B cell (primary cell): ENCODE data around the gene RBM20. TPM values are rescaled to one million over a fixed set of nuclear protein-coding genes. Genes with fewer than 3 reads are reported as not detected.

Experiments used
- ATAC-seq: fragments of 200-7000 bp; cut with Tn5 transposase; one replicate; pipeline ENCODE4 v1.10.0; 2021; ENCODE audit warnings: low read depth, mild to moderate bottlenecking, moderate number of reproducible peaks, moderate library complexity
- CTCF ChIA-PET: fragments of 350-600 bp; sonication (Branson Sonifier 250); formaldehyde crosslinking; loops from one replicate; lab custom pipeline; 2021; ENCODE audit warnings: antibody characterized with exemption, inconsistent platforms; lab: Charles Lee
- POLR2A ChIA-PET: fragments of 350-600 bp; sonication (Branson Sonifier 250); formaldehyde crosslinking; loops from one replicate; lab custom pipeline; 2021; ENCODE audit warnings: antibody characterized with exemption; lab: Charles Lee
- DNase-seq: peaks from one replicate; pipeline ENCODE4 v3.0.0; 2013
- H2AFZ ChIP-seq: 2 replicates; pipeline ENCODE4 v1.6.1; 2012; ENCODE audit warnings: mild to moderate bottlenecking, low read depth, low read length; ENCODE audit not compliant: insufficient read depth, poor library complexity, severe bottlenecking
- H3K27ac ChIP-seq, 2 donors: 1 replicate in 1 of 2; 2 replicates in 1 of 2; pipeline ENCODE4 v1.5.1; 2012 to 2013; ENCODE audit warnings: low read length in 2 of 2, mild to moderate bottlenecking in 2 of 2, moderate library complexity in 1 of 2
- H3K27me3 ChIP-seq, 4 experiments: fragments of 200-600 bp in 1 of 4; sonication (generic) in 1 of 4; replicated peaks in 1 of 4; 1 replicate in 2 of 4; 2 replicates in 2 of 4; pipeline versions ENCODE4 v1.6.1 to v1.7.0; 2013 to 2016; ENCODE audit warnings: low read length in 3 of 4, mild to moderate bottlenecking in 2 of 4, mixed read lengths in 1 of 4, moderate library complexity in 1 of 4; ENCODE audit not compliant: insufficient read depth in 4 of 4, control insufficient read depth in 3 of 4; ENCODE audit errors: control extremely low read depth in 1 of 4
- H3K36me3 ChIP-seq, 2 experiments: replicated peaks in 1 of 2; 1 replicate in 1 of 2; 2 replicates in 1 of 2; pipeline versions ENCODE4 v1.6.1 to v1.7.1; 2013; ENCODE audit warnings: low read length in 1 of 2; ENCODE audit not compliant: insufficient read depth in 2 of 2, control insufficient read depth in 1 of 2; ENCODE audit errors: control extremely low read depth in 1 of 2, extremely low read depth in 1 of 2
- H3K4me1 ChIP-seq, 2 donors: fragments of 200-600 bp in 1 of 2; sonication (generic) in 1 of 2; 1 replicate in 1 of 2; 2 replicates in 1 of 2; pipeline versions ENCODE4 v1.5.1 to v1.6.1; 2013 to 2017; ENCODE audit warnings: low read length in 2 of 2; ENCODE audit not compliant: control insufficient read depth in 2 of 2, insufficient read depth in 2 of 2
- H3K4me2 ChIP-seq: replicated peaks from 2 replicates; pipeline ENCODE3; 2012; ENCODE audit warnings: mild to moderate bottlenecking, low read depth, low read length; ENCODE audit not compliant: poor library complexity, severe bottlenecking
- H3K4me3 ChIP-seq, 5 experiments: fragments of 200-600 bp in 1 of 5; sonication (generic) in 1 of 5; 1 replicate in 3 of 5; 2 replicates in 2 of 5; pipeline versions ENCODE4 v1.5.1 to v1.7.0; 2011 to 2016; ENCODE audit warnings: low read length in 4 of 5, mild to moderate bottlenecking in 4 of 5, low read depth in 2 of 5, control low read depth in 1 of 5, moderate library complexity in 1 of 5; ENCODE audit not compliant: insufficient read depth in 1 of 5; ENCODE audit errors: control extremely low read depth in 1 of 5, extremely low read depth in 1 of 5
- H3K79me2 ChIP-seq: fragments of 200-600 bp; sonication (generic); one replicate; pipeline ENCODE4 v1.6.0; 2016; ENCODE audit warnings: low read length; ENCODE audit not compliant: control insufficient read depth, insufficient read depth
- H3K9ac ChIP-seq: fragments of 200-600 bp; sonication (generic); 2 replicates; pipeline ENCODE4 v1.6.1; 2017; ENCODE audit warnings: mild to moderate bottlenecking, low read length, moderate library complexity
- H3K9me3 ChIP-seq, 3 donors: one replicate each; pipeline versions ENCODE4 v1.6.1 to v1.7.1; 2013; ENCODE audit warnings: low read length in 2 of 3; ENCODE audit not compliant: control insufficient read depth in 2 of 3, insufficient read depth in 1 of 3; ENCODE audit errors: control extremely low read depth in 1 of 3
- H4K20me1 ChIP-seq: 2 replicates; pipeline ENCODE4 v1.6.0; 2012; ENCODE audit warnings: mild to moderate bottlenecking, low read length; ENCODE audit not compliant: insufficient read depth, control insufficient read depth, poor library complexity, severe bottlenecking
- H3K27ac Mint-ChIP-seq: one replicate; pipeline ENCODE4 v1.8.0; 2021; ENCODE audit warnings: mixed read lengths
- H3K27me3 Mint-ChIP-seq: one replicate; pipeline ENCODE4 v1.8.0; 2021; ENCODE audit warnings: mixed read lengths
- H3K4me1 Mint-ChIP-seq: one replicate; pipeline ENCODE4 v1.8.0; 2021; ENCODE audit warnings: mixed read lengths
- H3K4me3 Mint-ChIP-seq: one replicate; pipeline ENCODE4 v1.8.0; 2021; ENCODE audit warnings: mixed read lengths
- H3K9me3 Mint-ChIP-seq: one replicate; pipeline ENCODE4 v1.8.0; 2022; ENCODE audit warnings: mixed read lengths; ENCODE audit not compliant: insufficient read depth
- CTCF ChIP-seq: fragments of 200-600 bp; IDR thresholded peaks from one replicate; pipeline ENCODE4 v1.8.0; 2022; ENCODE audit warnings: antibody characterized with exemption, mild to moderate bottlenecking
- EZH2 ChIP-seq: IDR thresholded peaks from 2 replicates; pipeline ENCODE4 v1.6.1; 2012; ENCODE audit warnings: borderline replicate concordance, low read depth, mild to moderate bottlenecking, moderate library complexity, low read length; ENCODE audit not compliant: insufficient read depth, poor library complexity, severe bottlenecking
- WGBS: methylation state at CpG from one replicate; pipeline ENCODE4 v1.1.5; 2013; ENCODE audit warnings: missing lambda C conversion rate; ENCODE audit not compliant: insufficient coverage; 5-methylcytosine and 5-hydroxymethylcytosine counted together
- intact Hi-C: fragments of 100-400 bp; cut with micrococcal nuclease; formaldehyde crosslinking; loops from one replicate; pipeline ENCODE4 v1.10.0; 2022
- polyA plus RNA-seq: library from polyadenylated mRNA; depleted of rRNA; stranded (reverse); fragments of >200 nt; gene quantifications from 2 replicates; pipeline ENCODE4 v1.2.3, GENCODE V29; 2012
- total RNA-seq, 2 donors: library from RNA; stranded (reverse); fragments of 120-200 nt in 1 of 2; gene quantifications; 1 replicate in 1 of 2; 2 replicates in 1 of 2; pipeline versions ENCODE4 v1.2.3 to v1.2.4, GENCODE V29; 2013 to 2022

The RBM20 gene
- total and polyA plus RNA-seq, 2 donors (not counting 1 experiment from before 2014, with no cell fraction given), result not detected

- H3K4me3 Mint-ChIP-seq, result no peak overlapping the region
- H3K4me1 ChIP-seq, result peaks cover 7 to 13% of the 10 kb centered on the region in 2 donors
- H3K27me3 Mint-ChIP-seq, result peaks cover 37% of the 10 kb centered on the region
- ChIA-PET CTCF (interaction anchor here (1.9 kb wide), 1 partner anchor 21 kb away, joined by 8 read pairs; no protein-coding TSS in a partner anchor), POLR2A (no interaction called here)
- TF ChIP-seq CTCF (no peak), EZH2 (no peak)
- no peak for ATAC-seq
- no peaks in the 10 kb centered on the region for H3K9me3 ChIP-seq
- no peaks in the 10 kb centered on the region for H3K36me3 ChIP-seq
- H3K9ac ChIP-seq, result no peak overlapping the region
- peaks cover 26% of the 10 kb centered on the region for H3K4me1 Mint-ChIP-seq
- no peaks in the 10 kb centered on the region for H4K20me1 ChIP-seq
- no peak overlapping the region for H3K4me2 ChIP-seq
- H3K27ac ChIP-seq, result no peak overlapping the region
- H3K79me2 ChIP-seq, result no peaks in the 10 kb centered on the region
- no peak overlapping the region for H3K4me3 ChIP-seq
- intact Hi-C loops, result no loop called here
- 9% methylated on average over 11 of the region's 12 CpGs for WGBS
- H2AFZ ChIP-seq, result peak overlapping the region; percentile 11
- peaks cover 0 to 14% (median 9%) of the 10 kb centered on the region in 4 experiments for H3K27me3 ChIP-seq
- no peak for DNase-seq
- H3K27ac Mint-ChIP-seq, result no peak overlapping the region
- no peaks in the 10 kb centered on the region for H3K9me3 Mint-ChIP-seq
Measured at GRCh38 chr10:110651044-110651958, 7.2 kb downstream of the RBM20 start.
